Left lobe of liver (tissue), 2 donors: Measurements from ENCODE around the gene SLC30A7. TPM values are rescaled to one million over a fixed set of nuclear protein-coding genes. Genes with fewer than 3 reads are reported as not detected.
"Not testable (repeated sequence)": the region's sequence is repeated elsewhere in the genome, so short reads cannot be mapped to it uniquely, and the experiment has no call there.

Source experiments
- ATAC-seq: fragments of 200-7000 bp; cut with Tn5 transposase; one replicate; pipeline ENCODE4 v1.9.1; 2020; ENCODE audit warnings: mild to moderate bottlenecking, moderate library complexity
- DNase-seq: peaks from one replicate; pipeline ENCODE4 v3.0.0-alpha.2; 2020; ENCODE audit warnings: low spot score
- total RNA-seq: library from RNA; stranded (reverse); gene quantifications from one replicate; pipeline ENCODE4 v1.2.1, GENCODE V29; 2021
- donor health status: DM: no; HTN: no; CAD: no; lungs with moderate emphysema.
- donor health status: DM: no; HTN: yes; CAD: no.

SLC30A7 gene
- total RNA-seq, 1 donor from 2014 or later, result 20.1 TPM

DNA sequence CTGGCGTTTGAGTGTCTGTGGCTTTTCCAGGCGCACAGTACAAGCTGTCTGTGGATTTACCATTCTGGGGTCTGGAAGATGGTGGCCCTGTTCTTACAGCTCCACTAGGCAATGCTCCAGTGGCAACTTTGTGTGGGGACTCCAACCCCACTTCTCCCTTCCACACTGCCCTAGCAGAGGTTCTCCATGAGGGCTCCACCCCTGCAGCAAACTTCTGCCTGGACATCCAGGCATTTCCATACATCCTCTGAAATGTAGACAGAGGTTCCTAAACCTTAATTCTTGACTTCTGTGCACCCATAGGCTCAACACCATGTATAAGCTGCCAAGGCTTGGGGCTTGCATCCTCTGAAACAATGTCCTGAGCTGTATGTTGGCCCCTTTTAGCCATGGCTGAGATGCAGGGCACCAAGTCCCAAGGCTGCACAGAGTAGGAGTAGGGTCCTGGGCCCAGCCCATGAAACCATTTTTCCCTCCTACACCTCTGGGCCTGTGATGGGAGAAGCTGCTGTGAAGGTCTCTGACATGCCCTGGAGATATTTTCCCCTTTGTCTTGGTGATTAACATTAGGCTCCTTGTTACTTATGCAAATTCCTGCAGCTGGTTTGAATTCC is 5.9 kb upstream of the SLC30A7 start:
- ATAC-seq, result not testable (repeated sequence)

DNA sequence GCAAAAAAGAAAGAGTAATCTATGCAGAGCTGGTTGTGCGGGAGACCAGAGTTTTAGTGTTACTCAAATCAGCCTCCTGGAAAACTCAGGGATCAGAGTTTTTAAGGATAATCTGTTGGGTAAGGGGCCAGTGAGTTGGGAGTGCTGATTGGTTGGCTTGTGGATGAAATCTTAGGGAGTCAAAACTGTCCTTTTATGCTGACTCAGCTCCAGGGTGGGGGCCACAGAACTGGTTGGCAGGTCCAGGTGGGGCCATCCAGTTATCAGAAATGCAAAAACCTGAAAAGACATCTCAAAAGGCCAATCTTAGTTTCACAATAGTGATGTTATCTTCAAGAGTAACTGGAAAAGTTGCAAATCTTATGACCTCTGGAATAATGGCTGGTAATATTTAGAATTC is 4.5 kb upstream of the SLC30A7 start:
- ATAC-seq (no peak), DNase-seq (no peak)

More for the DNA sequence above, 5.9 kb upstream of the SLC30A7 start:
- not testable (repeated sequence) for DNase-seq

GRCh38 chr1:100892554-100892953 is 3.3 kb upstream of the SLC30A7 start:
- ATAC-seq (no peak), DNase-seq (no peak)

DNA sequence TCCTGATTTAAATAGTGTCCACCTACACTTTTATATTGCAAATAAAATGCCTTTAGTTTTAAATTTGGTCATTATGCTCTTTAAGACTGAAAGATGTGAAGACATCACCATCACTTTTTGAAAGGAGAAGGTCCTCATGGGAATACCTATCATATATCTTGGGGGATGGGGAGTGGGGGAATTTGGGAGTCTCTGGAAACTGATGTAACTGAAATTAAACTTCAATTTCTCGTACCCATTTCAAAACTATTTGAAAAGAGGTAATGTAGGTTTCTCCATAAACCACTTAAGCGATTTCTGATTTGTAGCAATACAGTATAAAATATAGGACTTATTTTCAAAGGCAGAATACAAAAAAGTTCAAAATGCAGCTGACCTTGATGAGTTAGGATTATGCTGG is 2.2 kb upstream of the SLC30A7 start:
- ATAC-seq (no peak), DNase-seq (no peak)

GRCh38 chr1:100894603-100895539 is 1.0 kb upstream of the SLC30A7 start, which contains the start of gene EXTL2:
TSS of gene EXTL2 (minus strand) at chr1:100894842. CDS start at chr1:100888757, 6,085 bp downstream.
- ATAC-seq, result peak; percentile 79
- DNase-seq, result peak; percentile 91

DNA sequence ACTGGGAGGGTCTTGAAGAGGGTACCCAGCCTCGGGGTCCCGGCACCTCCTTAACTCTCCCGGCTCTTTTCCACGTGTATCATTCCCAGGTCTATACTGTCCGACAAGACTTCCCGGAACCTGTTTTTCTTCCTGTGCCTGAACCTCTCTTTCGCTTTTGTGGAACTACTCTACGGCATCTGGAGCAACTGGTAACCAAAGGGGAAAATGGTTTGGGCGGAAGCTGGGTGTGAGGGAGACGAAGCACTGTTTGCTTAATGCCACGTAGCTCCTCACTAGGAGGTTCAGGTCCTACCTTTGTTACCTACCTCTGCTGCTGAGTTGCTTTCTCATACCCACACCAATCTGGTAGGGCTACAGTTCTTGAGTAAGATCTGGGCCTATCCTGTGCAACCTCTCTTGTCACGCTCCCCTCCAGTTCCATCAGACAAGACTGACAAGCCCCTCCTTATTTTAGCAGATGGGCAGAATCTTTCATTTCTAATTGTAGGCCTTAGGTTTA is 642 bp downstream of the SLC30A7 start:
- ATAC-seq (peak; percentile 2), DNase-seq (no peak)

DNA sequence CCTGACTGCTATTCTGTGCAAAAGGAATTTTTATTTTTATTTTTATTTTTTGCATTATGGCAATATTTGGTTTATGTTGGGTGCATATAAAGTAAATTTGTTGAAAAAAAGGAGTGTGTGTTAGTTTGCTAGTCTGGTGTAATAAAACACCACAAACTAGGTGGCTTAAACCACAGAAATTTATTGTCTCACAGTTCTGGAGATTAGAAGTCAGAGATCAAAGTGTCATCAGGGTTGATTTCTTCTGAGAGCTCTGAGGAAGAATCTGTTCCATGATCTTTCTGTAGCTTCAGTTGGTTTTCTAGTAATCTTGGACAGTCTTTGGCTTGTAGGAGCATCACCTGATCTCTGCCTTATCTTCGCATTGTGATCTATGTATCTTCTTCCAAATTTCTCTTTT is 6.5 kb downstream of the SLC30A7 start:
- ATAC-seq, result no peak
- DNase-seq, result no peak

GRCh38 chr1:100903777-100904176 is 7.9 kb downstream of the SLC30A7 start:
- ATAC-seq, result no peak
- no peak for DNase-seq

DNA sequence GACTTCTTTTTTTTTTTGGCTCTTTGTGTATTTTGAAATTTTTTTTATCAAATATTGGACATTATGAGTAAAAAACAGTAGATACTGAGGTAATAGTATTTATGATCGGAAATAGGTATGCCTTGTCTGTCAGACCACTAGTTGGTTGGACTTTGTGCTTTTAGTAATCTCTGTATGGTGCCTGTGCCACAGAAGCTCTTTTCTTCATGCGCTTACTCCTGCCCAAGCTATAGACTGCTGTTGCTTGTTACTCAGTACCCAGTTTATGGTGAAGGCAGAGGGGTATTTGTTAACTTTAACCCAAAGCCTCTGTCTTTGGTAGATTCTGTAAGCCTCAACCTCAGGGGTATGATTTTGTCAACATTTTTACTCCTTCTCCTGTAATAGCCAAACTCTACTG is 8.6 kb downstream of the SLC30A7 start:
- DNase-seq (no peak), ATAC-seq (no peak)

DNA sequence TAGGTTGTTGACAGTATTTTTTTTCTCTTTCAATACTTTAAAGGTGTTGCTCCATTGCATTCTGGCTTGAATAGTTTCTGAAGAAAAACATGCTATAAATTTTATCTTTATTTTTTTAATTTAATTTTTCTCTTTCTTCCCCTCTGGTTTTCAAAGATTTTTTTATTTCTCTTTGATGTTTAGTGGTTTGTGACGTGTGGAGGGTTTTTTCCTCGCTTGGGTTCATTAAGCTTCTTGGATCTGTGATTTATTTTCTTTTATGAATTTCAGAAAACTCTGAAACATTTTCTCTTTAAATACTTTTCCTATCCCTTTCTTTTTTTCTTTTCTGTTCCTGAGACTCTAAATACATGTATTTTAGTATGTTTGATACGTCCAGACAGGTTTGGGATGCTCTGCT is 9.3 kb downstream of the SLC30A7 start:
- ATAC-seq (no peak), DNase-seq (no peak)

DNA sequence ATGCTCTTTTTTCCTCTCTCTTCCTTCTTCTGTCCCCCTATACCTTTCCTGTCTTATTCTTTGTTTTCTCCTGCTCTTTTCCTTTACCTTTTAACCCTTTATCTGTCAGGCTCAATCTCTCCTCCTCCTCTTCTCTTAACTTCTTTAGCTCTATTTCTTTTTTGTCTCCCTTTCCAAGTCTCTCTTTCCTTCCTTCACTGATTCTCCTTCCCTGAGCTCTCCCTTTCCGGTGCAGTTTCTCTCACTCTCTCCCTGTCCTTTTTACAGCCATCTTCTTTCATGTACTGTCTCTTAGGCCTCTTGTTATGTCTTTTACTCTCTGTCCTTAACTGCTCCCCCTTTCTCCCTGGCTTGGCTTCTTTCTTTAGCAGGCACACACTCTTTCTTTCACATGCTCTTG is 12.0 kb downstream of the SLC30A7 start:
- DNase-seq (no peak), ATAC-seq (no peak)

GRCh38 chr1:100909018-100909417 is 13.1 kb downstream of the SLC30A7 start:
- ATAC-seq (no peak), DNase-seq (no peak)

DNA sequence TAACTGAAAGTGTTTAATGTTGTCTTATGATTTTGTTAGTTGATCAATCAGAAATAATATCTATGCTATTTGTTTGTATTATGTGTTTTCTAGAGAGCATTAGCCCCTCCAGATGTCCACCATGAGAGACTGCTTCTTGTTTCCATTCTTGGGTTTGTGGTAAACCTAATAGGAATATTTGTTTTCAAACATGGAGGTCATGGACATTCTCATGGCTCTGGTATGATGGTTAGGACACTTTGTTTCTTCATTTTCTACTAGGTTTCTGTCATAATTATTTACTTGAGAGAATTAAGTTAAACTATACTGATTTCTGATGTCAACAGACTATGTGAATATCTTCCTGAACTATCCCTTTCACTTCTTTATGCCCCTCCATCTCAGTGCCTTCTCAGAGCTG is 16.1 kb downstream of the SLC30A7 start:
- ATAC-seq (no peak), DNase-seq (no peak)

DNA sequence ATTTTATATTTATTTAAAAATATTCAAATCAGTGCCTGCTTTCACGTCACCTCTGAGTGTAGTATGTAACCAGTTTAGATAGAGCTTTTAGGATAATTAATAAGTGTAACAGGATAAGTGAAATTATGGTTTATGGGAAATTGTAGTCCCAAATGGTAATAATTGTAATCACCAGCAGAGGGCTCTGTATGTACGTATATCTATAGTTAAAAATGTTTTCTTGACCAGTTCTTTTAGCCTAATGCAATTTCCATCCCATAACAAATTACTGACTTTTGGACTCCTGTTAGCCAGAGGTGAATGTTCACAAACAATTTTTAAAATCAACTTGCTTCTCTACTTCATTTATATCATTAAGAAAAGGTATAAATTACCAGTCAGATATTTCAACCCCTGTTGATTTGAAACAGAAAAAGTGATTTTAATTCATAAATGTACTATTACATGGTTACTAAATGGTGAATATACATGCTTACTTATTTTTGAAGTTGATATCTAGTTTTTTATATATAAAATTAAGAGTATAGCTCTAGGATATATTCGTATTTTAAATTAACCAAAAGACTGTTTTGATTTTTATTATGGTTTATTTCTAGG is 25.3 kb downstream of the SLC30A7 start:
- peak; percentile 93 for ATAC-seq
- no peak for DNase-seq

- DNase-seq (no peak), ATAC-seq (no peak)
Observed at GRCh38 chr1:100924212-100924611, 28.3 kb downstream of the SLC30A7 start.

DNA sequence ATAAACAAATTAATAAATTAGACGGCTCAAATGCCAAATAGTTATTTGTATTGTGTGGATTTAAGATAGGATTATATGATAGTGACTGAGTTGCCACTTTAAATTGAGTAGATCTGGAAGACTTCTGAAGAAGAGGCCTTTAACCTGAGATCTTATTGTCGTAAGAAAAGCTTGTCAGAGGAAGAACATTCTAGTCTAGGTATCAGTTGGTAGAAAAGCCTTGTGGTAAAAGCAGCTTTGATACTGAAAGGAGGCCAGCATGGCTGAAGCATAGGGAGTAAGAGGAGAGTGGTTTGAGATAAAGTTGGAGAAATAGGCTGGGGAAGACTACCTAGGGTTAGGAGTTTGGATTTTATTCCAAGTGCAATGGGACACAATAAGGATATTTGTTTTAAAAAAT is 29.1 kb downstream of the SLC30A7 start:
- DNase-seq (no peak), ATAC-seq (no peak)

DNA sequence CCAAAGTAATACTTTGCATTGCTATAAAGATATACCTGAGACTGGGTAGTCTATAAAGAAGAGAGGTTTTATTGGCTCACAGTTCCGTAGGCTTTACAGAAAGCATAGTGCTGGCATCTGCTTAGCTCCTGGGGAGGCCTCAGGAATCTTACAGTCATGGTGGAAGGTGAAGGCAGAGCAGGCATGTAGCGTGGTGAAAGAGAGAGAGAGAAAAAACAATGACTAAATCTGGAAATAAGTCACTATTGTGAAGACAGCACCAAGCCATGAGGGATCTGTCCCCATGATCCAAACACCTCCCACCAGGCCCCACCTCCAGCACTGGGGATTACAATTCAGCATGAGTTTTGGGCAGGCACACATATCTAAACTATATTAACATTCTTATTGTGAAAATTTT is 30.4 kb downstream of the SLC30A7 start:
- DNase-seq, result no peak
- no peak for ATAC-seq

DNA sequence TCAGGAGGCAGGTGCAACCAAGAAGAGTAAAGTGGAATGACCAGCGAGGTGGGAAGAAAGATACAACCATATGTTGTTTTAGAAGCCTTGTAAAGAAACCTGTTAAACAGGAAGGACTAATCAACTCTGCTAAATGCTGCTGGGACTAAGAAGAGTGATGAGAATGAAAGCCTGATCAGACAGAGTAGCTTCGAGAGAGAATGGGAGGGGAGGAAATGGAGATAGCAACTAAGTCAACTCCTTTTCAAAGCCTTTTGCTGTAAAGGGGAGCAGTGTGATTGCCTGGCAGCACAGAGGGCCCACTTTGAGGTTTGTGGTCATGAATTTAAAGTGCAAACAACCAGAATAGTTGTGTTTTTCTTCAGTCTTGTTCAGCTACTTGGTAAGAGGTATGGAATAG is 31.4 kb downstream of the SLC30A7 start:
- ATAC-seq (no peak), DNase-seq (no peak)

DNA sequence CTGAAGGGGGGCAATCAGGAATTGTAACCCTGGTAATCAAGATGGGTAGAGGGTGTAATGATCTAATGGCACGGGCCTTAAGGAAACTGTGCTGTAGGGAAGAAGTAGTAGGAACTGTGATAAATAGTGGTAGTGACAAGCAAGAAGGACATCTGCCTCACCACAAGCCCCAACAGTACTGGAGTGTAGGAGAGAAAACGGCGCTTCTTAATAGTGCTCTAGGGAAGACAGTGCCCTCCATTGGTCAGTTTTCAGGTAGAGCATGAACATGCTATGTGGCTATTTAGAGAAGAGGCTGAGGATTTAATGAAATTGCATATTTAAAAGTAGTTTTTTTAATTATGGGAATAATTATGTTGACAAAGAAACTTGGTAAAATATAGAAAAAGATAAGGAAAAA is 32.2 kb downstream of the SLC30A7 start:
- no peak for ATAC-seq
- DNase-seq, result no peak

DNA sequence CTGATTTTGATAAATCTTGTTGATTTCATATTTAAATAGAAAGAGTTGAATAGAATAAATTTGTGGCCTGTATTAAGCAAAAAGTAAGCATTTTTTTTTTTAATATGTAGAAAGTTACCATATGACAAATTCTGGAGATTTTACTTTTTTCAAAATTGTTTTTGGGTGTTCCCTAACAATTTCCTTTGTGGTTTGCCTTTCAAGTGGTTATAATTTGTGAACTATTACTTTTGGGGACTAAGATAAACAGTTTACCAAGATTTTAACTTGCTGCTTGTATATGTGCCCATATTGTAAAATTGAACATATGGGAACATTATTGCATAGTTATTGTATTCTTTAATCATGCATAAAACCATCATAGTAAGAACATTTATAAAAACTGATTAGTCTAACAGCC is 34.6 kb downstream of the SLC30A7 start:
- ATAC-seq (no peak), DNase-seq (no peak)

DNA sequence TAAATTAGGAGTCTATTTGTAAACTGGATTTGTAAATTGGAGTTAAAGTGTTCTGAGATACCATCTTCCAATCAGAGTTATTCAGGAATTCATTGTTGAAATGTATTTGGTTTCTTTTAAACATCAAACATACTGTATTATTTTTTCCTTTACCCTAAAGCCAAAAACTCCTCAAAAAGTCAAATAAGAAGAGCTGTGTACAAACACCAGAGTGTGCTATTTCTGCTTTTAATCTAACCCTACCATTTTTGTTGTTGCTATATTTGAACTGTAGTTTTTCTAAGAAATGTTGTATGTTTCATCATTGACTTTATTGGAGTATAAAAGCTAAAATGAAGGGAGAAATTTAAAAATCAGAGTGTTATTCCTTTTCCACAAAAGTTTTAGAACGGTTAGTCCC is 35.8 kb downstream of the SLC30A7 start:
- DNase-seq, result no peak
- no peak for ATAC-seq

DNA sequence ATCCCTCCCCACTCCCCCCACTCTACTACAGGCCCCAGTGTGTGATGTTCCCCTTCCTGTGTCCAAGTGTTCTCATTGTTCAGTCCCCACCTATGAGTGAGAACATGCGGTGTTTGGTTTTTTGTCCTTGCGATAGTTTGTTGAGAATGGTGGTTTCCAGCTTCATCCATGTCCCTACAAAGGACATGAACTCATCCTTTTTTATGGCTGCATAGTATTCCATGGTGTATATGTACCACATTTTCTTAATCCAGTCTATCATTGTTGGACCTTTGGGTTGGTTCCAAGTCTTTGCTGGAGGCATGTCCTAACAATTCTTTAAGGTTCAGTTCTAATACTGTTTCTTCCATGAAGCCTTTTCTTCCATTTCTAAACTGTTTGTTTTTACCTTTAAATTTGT is 37.7 kb downstream of the SLC30A7 start:
- not testable (repeated sequence) for DNase-seq, ATAC-seq
